ENCODE measurements around the gene PCDHGA9. TPM values are rescaled to one million over a fixed set of nuclear protein-coding genes. Genes with fewer than 3 reads are reported as not detected.
A peak's percentile ranks its signal among the peaks of the same experiment; 100 is the strongest.
"Not testable (repeated sequence)": the region's sequence is repeated elsewhere in the genome, so short reads cannot be mapped to it uniquely, and the experiment has no call there.

The PCDHGA9 gene
- total RNA-seq, 1 experiment from 2014 or later: 13.0 TPM

- H3K27me3 ChIP-seq (ENCODE audit: low read length): not testable (repeated sequence)
Measured at GRCh38 chr5:141415275-141415618, 12.7 kb downstream of the PCDHGA9 start.

DNA sequence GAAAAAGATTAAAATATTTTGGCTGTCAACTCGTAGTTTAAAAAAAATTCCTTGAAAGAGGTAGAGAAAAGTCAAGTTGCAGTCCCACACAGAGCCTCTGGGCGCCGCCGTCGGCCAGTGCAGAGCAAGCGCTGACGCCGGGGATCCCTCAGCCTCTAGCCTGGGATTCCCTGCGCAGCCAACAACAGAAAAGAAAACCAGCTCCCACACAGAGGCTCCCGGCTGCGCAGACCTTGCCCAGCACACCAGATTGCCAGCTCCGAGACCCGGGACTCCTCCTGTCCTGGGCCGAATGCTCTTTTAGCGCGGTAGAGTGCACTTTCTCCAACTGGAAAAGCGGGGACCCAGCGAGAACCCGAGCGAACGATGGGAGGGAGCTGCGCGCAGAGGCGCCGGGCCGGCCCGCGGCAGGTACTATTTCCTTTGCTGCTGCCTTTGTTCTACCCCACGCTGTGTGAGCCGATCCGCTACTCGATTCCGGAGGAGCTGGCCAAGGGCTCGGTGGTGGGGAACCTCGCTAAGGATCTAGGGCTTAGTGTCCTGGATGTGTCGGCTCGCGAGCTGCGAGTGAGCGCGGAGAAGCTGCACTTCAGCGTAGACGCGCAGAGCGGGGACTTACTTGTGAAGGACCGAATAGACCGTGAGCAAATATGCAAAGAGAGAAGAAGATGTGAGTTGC, 15.1 kb downstream of the PCDHGA9 start, which contains the start of gene PCDHGB7:
PCDHGB7 (plus strand) TSS at position 184 of the 679 bp plus-strand sequence; CDS start at position 367, 183 bp downstream.
- H3K79me2 ChIP-seq (ENCODE audit: low read length); H3K27ac ChIP-seq (ENCODE audit: low read length); H3K4me2 ChIP-seq (ENCODE audit: low read depth, low read length, poor library complexity, severe bottlenecking); H3K9me2 ChIP-seq (replicated peaks; ENCODE audit: insufficient read depth, low read length); H3K4me3 ChIP-seq (ENCODE audit: low read length); H3K4me1 ChIP-seq (ENCODE audit: low read length); H2AFZ ChIP-seq (ENCODE audit: low read length); H4K20me1 ChIP-seq (ENCODE audit: insufficient read depth, low read depth, low read length); H3K9ac ChIP-seq (ENCODE audit: low read length); H3K27me3 ChIP-seq (ENCODE audit: low read length): not testable (repeated sequence)
- DNase-seq: peak; percentile 48
- H3K9me3 ChIP-seq (ENCODE audit: low read length): peaks cover 16% of the 10 kb centered on the region
- peaks cover 28% of the 10 kb centered on the region for H3K36me3 ChIP-seq (ENCODE audit: insufficient read depth, low read length)

More at GRCh38 chr5:141415275-141415618, 12.7 kb downstream of the PCDHGA9 start:
- H3K27ac ChIP-seq (ENCODE audit: low read length); H3K9me2 ChIP-seq (replicated peaks; ENCODE audit: insufficient read depth, low read length); DNase-seq; H2AFZ ChIP-seq (ENCODE audit: low read length); H3K79me2 ChIP-seq (ENCODE audit: low read length); H3K4me1 ChIP-seq (ENCODE audit: low read length); H3K4me2 ChIP-seq (ENCODE audit: low read depth, low read length, poor library complexity, severe bottlenecking); H3K9ac ChIP-seq (ENCODE audit: low read length); H3K9me3 ChIP-seq (ENCODE audit: low read length); H4K20me1 ChIP-seq (ENCODE audit: insufficient read depth, low read depth, low read length); H3K4me3 ChIP-seq (ENCODE audit: low read length): not testable (repeated sequence)
- H3K36me3 ChIP-seq (ENCODE audit: insufficient read depth, low read length): peaks cover 18% of the 10 kb centered on the region

GRCh38 chr5:141419074-141419880, 16.7 kb downstream of the PCDHGA9 start:
- H2AFZ ChIP-seq (ENCODE audit: low read length): no peak overlapping the region
- no peaks in the 10 kb centered on the region; the same call in 1 of the 2 replicates for H3K4me1 ChIP-seq (ENCODE audit: low read length)
- no peak for DNase-seq
- no peak overlapping the region for H3K4me3 ChIP-seq (ENCODE audit: low read length)
- H3K9me3 ChIP-seq (ENCODE audit: low read length): peaks cover 16% of the 10 kb centered on the region
- no peaks in the 10 kb centered on the region; the same call in 1 of the 2 replicates for H3K79me2 ChIP-seq (ENCODE audit: low read length)
- no peaks in the 10 kb centered on the region for H4K20me1 ChIP-seq (ENCODE audit: insufficient read depth, low read depth, low read length)
- H3K27ac ChIP-seq (ENCODE audit: low read length): no peak overlapping the region
- H3K4me2 ChIP-seq (ENCODE audit: low read depth, low read length, poor library complexity, severe bottlenecking): no peak overlapping the region
- no peaks in the 10 kb centered on the region for H3K9me2 ChIP-seq (replicated peaks; ENCODE audit: insufficient read depth, low read length)
- H3K27me3 ChIP-seq (ENCODE audit: low read length): no peaks in the 10 kb centered on the region
- H3K9ac ChIP-seq (ENCODE audit: low read length): no peak overlapping the region
- peaks cover 13% of the 10 kb centered on the region for H3K36me3 ChIP-seq (ENCODE audit: insufficient read depth, low read length)

- H3K27ac ChIP-seq (ENCODE audit: low read length): no peak within 1 kb of the TSS
- H3K4me1 ChIP-seq (ENCODE audit: low read length): no peaks in the 10 kb centered on the region; the same call in 1 of the 2 replicates
- H3K36me3 ChIP-seq (ENCODE audit: insufficient read depth, low read length): peaks cover 13% of the 10 kb centered on the region
- H3K27me3 ChIP-seq (ENCODE audit: low read length): no peaks in the 10 kb centered on the region
- H4K20me1 ChIP-seq (ENCODE audit: insufficient read depth, low read depth, low read length): no peaks in the 10 kb centered on the region
- no peaks in the 10 kb centered on the region for H3K79me2 ChIP-seq (ENCODE audit: low read length)
- peaks cover 16% of the 10 kb centered on the region for H3K9me3 ChIP-seq (ENCODE audit: low read length)
- no peaks in the 10 kb centered on the region for H3K9me2 ChIP-seq (replicated peaks; ENCODE audit: insufficient read depth, low read length)
- no peak for DNase-seq
- no peak within 1 kb of the TSS for H3K9ac ChIP-seq (ENCODE audit: low read length)
- no peak within 1 kb of the TSS for H2AFZ ChIP-seq (ENCODE audit: low read length)
- no peak within 1 kb of the TSS for H3K4me3 ChIP-seq (ENCODE audit: low read length)
- H3K4me2 ChIP-seq (ENCODE audit: low read depth, low read length, poor library complexity, severe bottlenecking): no peak within 1 kb of the TSS
Measured at GRCh38 chr5:141420855-141421488, 18.4 kb downstream of the PCDHGA9 start, which contains the start of gene PCDHGA11. TSS of gene PCDHGA11 (plus strand) at chr5:141421051. CDS start at chr5:141421228, 177 bp downstream.

DNA sequence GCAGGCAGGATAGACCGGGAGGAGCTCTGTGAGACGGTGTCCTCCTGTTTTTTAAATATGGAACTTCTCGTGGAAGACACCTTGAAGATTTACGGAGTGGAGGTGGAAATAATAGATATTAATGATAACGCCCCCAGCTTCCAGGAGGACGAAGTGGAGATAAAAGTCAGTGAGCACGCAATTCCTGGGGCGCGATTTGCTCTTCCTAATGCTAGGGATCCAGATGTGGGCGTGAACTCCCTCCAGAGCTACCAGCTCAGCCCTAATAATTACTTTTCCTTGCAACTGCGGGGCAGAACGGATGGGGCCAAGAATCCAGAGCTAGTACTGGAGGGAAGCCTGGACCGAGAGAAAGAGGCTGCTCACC, 18.9 kb downstream of the PCDHGA9 start:
- peaks cover 16% of the 10 kb centered on the region for H3K9me3 ChIP-seq (ENCODE audit: low read length)
- H3K79me2 ChIP-seq (ENCODE audit: low read length): no peaks in the 10 kb centered on the region
- peaks cover 14% of the 10 kb centered on the region for H3K36me3 ChIP-seq (ENCODE audit: insufficient read depth, low read length)
- no peaks in the 10 kb centered on the region for H3K27me3 ChIP-seq (ENCODE audit: low read length)
- no peak overlapping the region for H3K4me2 ChIP-seq (ENCODE audit: low read depth, low read length, poor library complexity, severe bottlenecking)
- no peaks in the 10 kb centered on the region for H4K20me1 ChIP-seq (ENCODE audit: insufficient read depth, low read depth, low read length)
- no peak overlapping the region for H3K27ac ChIP-seq (ENCODE audit: low read length)
- no peaks in the 10 kb centered on the region for H3K9me2 ChIP-seq (replicated peaks; ENCODE audit: insufficient read depth, low read length)
- no peak overlapping the region for H3K9ac ChIP-seq (ENCODE audit: low read length)
- H3K4me3 ChIP-seq (ENCODE audit: low read length): no peak overlapping the region
- no peaks in the 10 kb centered on the region; the same call in 1 of the 2 replicates for H3K4me1 ChIP-seq (ENCODE audit: low read length)
- no peak for DNase-seq
- H2AFZ ChIP-seq (ENCODE audit: low read length): no peak overlapping the region

DNA sequence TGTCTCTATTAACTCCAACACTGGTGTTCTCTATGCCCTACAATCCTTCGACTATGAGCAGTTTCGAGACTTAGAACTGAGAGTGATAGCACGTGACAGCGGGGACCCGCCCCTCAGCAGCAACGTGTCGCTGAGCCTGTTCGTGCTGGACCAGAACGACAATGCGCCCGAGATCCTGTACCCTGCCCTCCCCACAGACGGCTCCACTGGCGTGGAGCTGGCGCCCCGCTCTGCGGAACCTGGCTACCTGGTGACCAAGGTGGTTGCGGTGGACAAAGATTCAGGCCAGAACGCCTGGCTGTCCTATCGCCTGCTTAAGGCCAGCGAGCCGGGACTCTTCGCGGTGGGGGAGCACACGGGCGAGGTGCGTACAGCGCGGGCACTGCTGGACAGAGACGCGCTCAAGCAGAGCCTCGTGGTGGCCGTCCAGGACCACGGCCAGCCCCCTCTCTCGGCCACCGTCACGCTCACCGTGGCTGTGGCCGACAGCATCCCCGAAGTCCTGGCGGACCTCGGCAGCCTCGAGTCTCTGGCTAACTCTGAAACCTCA, 20.2 kb downstream of the PCDHGA9 start:
- Histone ChIP-seq H3K9me3 (ENCODE audit: low read length) (peaks cover 20% of the 10 kb centered on the region), H3K27ac (ENCODE audit: low read length) (no peak overlapping the region)

GRCh38 chr5:141427783-141428426, 25.3 kb downstream of the PCDHGA9 start:
- H3K9me2 ChIP-seq (replicated peaks; ENCODE audit: insufficient read depth, low read length): no peaks in the 10 kb centered on the region
- no peaks in the 10 kb centered on the region; the same call in 1 of the 2 replicates for H3K4me1 ChIP-seq (ENCODE audit: low read length)
- DNase-seq: no peak
- H3K27me3 ChIP-seq (ENCODE audit: low read length): no peaks in the 10 kb centered on the region
- H3K9ac ChIP-seq (ENCODE audit: low read length): no peak overlapping the region
- H3K9me3 ChIP-seq (ENCODE audit: low read length): peaks cover 13% of the 10 kb centered on the region
- no peak overlapping the region for H3K4me3 ChIP-seq (ENCODE audit: low read length)
- no peak overlapping the region for H2AFZ ChIP-seq (ENCODE audit: low read length)
- H4K20me1 ChIP-seq (ENCODE audit: insufficient read depth, low read depth, low read length): no peaks in the 10 kb centered on the region
- H3K36me3 ChIP-seq (ENCODE audit: insufficient read depth, low read length): peaks cover 4% of the 10 kb centered on the region; the same call in 1 of the 2 replicates
- H3K4me2 ChIP-seq (ENCODE audit: low read depth, low read length, poor library complexity, severe bottlenecking): no peak overlapping the region
- no peaks in the 10 kb centered on the region for H3K79me2 ChIP-seq (ENCODE audit: low read length)
- no peak overlapping the region for H3K27ac ChIP-seq (ENCODE audit: low read length)

More for the DNA sequence above, 20.2 kb downstream of the PCDHGA9 start:
- no peaks in the 10 kb centered on the region for H3K9me2 ChIP-seq (replicated peaks; ENCODE audit: insufficient read depth, low read length)
- no peaks in the 10 kb centered on the region for H4K20me1 ChIP-seq (ENCODE audit: insufficient read depth, low read depth, low read length)
- no peak overlapping the region for H2AFZ ChIP-seq (ENCODE audit: low read length)
- no peaks in the 10 kb centered on the region; the same call in 1 of the 2 replicates for H3K4me1 ChIP-seq (ENCODE audit: low read length)
- no peak overlapping the region for H3K4me2 ChIP-seq (ENCODE audit: low read depth, low read length, poor library complexity, severe bottlenecking)
- H3K36me3 ChIP-seq (ENCODE audit: insufficient read depth, low read length): peaks cover 14% of the 10 kb centered on the region
- no peak overlapping the region for H3K4me3 ChIP-seq (ENCODE audit: low read length)
- no peak for DNase-seq
- no peaks in the 10 kb centered on the region for H3K79me2 ChIP-seq (ENCODE audit: low read length)
- H3K27me3 ChIP-seq (ENCODE audit: low read length): no peaks in the 10 kb centered on the region
- H3K9ac ChIP-seq (ENCODE audit: low read length): no peak overlapping the region
